ENCODE data around the gene MBNL2.

MBNL2 gene

GRCh38 chr13:97431171-97431764 lies 209.1 kb downstream of the MBNL2 start:
- no peak for DNase-seq

- no peak for DNase-seq
These were observed 210.2 kb downstream of the MBNL2 start for GRCh38 chr13:97432232-97432916.

GRCh38 chr13:97432917-97433726 lies 211.0 kb downstream of the MBNL2 start:
- peak; percentile 100 for DNase-seq

- DNase-seq = peak; percentile 93
These were observed 211.7 kb downstream of the MBNL2 start, which contains the start of gene RAP2A for GRCh38 chr13:97433727-97434396. RAP2A (plus strand) TSS chr13:97434169; CDS start chr13:97434471, 302 bp downstream.

GRCh38 chr13:97434397-97435201 lies 212.5 kb downstream of the MBNL2 start:
- peak; percentile 49 for DNase-seq

GRCh38 chr13:97435323-97435722 lies 213.2 kb downstream of the MBNL2 start:
- no peak for DNase-seq

- no peak for DNase-seq
These were observed 213.7 kb downstream of the MBNL2 start for GRCh38 chr13:97435794-97436193.

- no peak for DNase-seq
These were observed 214.7 kb downstream of the MBNL2 start for GRCh38 chr13:97436845-97437244.

- DNase-seq = no peak
These were observed 215.6 kb downstream of the MBNL2 start for GRCh38 chr13:97437729-97438128.

- no peak for DNase-seq
These were observed 216.9 kb downstream of the MBNL2 start for GRCh38 chr13:97438856-97439595.

GRCh38 chr13:97440598-97441170 lies 218.6 kb downstream of the MBNL2 start:
- DNase-seq = no peak

- no peak for DNase-seq
These were observed 219.2 kb downstream of the MBNL2 start for GRCh38 chr13:97441368-97441767.

Measured in COR-L47 (cell line).